Uterus (tissue), 4 donors: Measurements from ENCODE around the gene PACS1. TPM values are rescaled to one million over a fixed set of nuclear protein-coding genes. Genes with fewer than 3 reads are reported as not detected.

Experiments used
- DNase-seq, 2 donors: peaks; one replicate each; pipeline ENCODE4 v3.0.0-alpha.2; 2019 to 2020
- H3K27ac ChIP-seq, 2 donors: fragments of 200-600 bp; sonication (generic); 1 replicate in 1 of 2; 2 replicates in 1 of 2; pipeline ENCODE4 v1.5.1; 2016 to 2018
- H3K27me3 ChIP-seq, 2 donors: fragments of 200-600 bp; sonication (generic); one replicate each; pipeline ENCODE4 v1.5.1; 2018 to 2019; ENCODE audit warnings: control low read depth in 1 of 2
- H3K36me3 ChIP-seq, 2 donors: fragments of 200-600 bp; sonication (generic); one replicate each; pipeline ENCODE4 v1.5.1; 2019; ENCODE audit warnings: control low read depth in 1 of 2
- H3K4me1 ChIP-seq, 2 donors: fragments of 200-600 bp; sonication (generic); one replicate each; pipeline ENCODE4 v1.5.1; 2018 to 2019; ENCODE audit warnings: control low read depth in 1 of 2
- H3K4me3 ChIP-seq, 2 donors: fragments of 200-600 bp; sonication (generic); 1 replicate in 1 of 2; 2 replicates in 1 of 2; pipeline ENCODE4 v1.5.1; 2018 to 2019; ENCODE audit warnings: mild to moderate bottlenecking in 1 of 2
- H3K9me3 ChIP-seq, 2 donors: fragments of 200-600 bp; sonication (generic); one replicate each; pipeline ENCODE4 v1.5.1; 2019; ENCODE audit warnings: control low read depth in 1 of 2
- CTCF ChIP-seq, 4 experiments: fragments of 200-600 bp in 2 of 4; fragments of 450-650 bp in 2 of 4; sonication (generic) in 2 of 4; IDR thresholded peaks; one replicate each; pipeline ENCODE4 v1.5.1; 2016 to 2019; ENCODE audit warnings: antibody characterized with exemption in 4 of 4, mild to moderate bottlenecking in 2 of 4, moderate library complexity in 1 of 4
- POLR2A ChIP-seq, 2 donors: fragments of 450-650 bp; IDR thresholded peaks; one replicate each; pipeline ENCODE4 v1.6.1; 2016; ENCODE audit warnings: antibody characterized with exemption in 2 of 2, mild to moderate bottlenecking in 1 of 2, moderate library complexity in 1 of 2
- intact Hi-C: fragments of 100-400 bp; cut with DNase I; formaldehyde crosslinking; loops from one replicate; pipeline ENCODE4 v1.15.1; 2023; ENCODE audit warnings: low total_unique reads
- total RNA-seq, 4 donors: library from RNA; depleted of rRNA in 3 of 4; stranded (reverse); fragments of >200 nt in 3 of 4; gene quantifications; one replicate each; pipeline versions ENCODE4 v1.1.0 to v1.2.4, GENCODE V29; 2014 to 2023
- donor health status: DM: yes; HTN: yes; CAD: no.

PACS1 gene
- total RNA-seq, 4 donors from 2014 or later = 2.9 to 79.2 (median 57.2) TPM

DNA sequence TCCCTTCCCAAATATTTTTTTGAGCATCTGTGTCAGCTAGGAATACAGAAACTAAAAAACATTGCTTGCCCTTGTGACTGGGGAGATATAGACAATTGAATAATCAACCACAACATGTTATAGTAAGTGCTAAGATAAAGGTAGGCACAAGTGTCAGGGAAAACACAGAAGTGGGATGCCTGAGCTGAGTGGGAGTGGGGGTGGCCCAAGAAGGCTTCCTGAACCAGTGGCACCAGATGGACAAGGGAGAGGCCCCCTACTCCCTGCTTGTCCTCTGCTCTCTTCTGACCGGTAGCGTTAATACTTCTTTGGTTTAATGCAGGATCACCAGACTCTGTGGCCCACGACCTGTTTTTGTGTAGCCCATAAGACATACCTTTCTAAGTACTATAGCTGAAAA is 48.8 kb downstream of the PACS1 start:
- Histone ChIP-seq H3K27me3 (no peaks in the 10 kb centered on the region), H3K27ac (peak overlapping the region in 1 of 2 donors; percentile 23), H3K36me3 (no peaks in the 10 kb centered on the region), H3K9me3 (no peaks in the 10 kb centered on the region), H3K4me1 (peaks cover 0 to 7% of the 10 kb centered on the region in 2 donors), H3K4me3 (no peak overlapping the region)
- no peak for DNase-seq
- no peak for TF ChIP-seq CTCF (IDR thresholded peaks at IDR 0.05)
- TF ChIP-seq POLR2A (IDR thresholded peaks at IDR 0.05) = no peak
- intact Hi-C loops = no loop called here

DNA sequence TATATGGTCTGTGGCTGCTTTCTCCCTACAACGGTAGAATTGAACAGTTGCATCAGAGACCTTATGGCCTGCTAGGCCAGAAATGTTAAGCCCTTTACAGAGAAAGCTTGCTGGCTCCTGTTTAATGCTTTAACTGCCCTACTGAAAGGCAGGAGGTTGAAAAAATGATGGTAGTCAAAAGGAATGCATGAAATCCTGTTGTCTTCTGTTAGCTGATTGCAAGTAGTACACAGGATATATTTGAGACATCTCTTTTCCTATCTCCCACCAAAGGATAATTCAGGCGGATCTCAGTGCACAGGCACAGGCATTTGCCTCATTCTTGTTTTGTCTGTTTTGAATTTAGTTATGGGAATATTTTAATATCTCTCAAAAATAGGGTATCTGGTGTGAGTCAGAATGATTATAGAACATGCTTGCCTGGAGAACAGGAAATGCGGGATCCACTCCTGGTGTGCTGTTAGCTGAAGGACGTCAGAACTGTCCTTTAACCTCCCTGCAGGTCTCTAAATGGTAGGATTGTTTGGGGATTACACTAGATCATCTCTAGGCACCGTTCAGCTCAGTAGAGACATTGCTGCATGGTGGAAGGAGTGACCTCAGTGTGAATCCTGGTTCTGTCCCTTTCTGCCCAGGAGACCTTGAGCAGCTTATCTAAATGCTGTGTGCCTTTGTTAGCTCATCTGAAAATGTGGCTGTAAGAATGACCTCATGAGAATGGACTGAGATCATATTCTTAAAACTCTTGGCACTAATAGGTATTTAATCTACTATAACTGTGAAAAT is 49.5 kb downstream of the PACS1 start:
- DNase-seq = no peak
- H3K36me3 ChIP-seq = no peaks in the 10 kb centered on the region
- H3K27ac ChIP-seq = peak overlapping the region in 1 of 2 donors; percentile 23
- TF ChIP-seq POLR2A (IDR thresholded peaks at IDR 0.05) (no peak), CTCF (IDR thresholded peaks at IDR 0.05) (no peak)
- no peak overlapping the region for H3K4me3 ChIP-seq
- no peaks in the 10 kb centered on the region for H3K27me3 ChIP-seq
- no peaks in the 10 kb centered on the region for H3K9me3 ChIP-seq
- intact Hi-C loops = no loop called here
- peaks cover 0 to 7% of the 10 kb centered on the region in 2 donors for H3K4me1 ChIP-seq

DNA sequence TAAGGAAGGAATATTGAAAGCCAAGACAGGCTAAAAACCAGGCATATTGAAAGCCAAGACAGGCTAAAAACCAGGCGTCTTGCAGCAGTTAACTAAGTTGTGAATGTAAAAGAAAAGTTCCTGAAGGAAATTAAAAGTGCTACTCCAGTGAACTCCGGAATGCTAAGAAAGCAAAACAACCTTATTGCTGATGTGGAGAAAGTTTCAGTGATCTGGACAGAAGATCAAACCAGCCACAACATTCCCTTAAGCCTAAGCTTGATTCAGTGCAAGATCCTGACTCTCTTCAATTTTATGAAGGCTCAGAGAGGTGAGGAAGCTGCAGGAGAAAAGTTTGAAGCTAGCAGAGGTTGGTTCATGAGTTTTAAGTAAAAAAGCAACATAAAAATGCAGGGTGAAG is 51.4 kb downstream of the PACS1 start:
- DNase-seq = no peak
- H3K9me3 ChIP-seq = no peaks in the 10 kb centered on the region
- peaks cover 3 to 7% of the 10 kb centered on the region in 2 donors for H3K4me1 ChIP-seq
- no peak overlapping the region for H3K27ac ChIP-seq
- no peak overlapping the region for H3K4me3 ChIP-seq
- no peaks in the 10 kb centered on the region for H3K36me3 ChIP-seq
- no peaks in the 10 kb centered on the region for H3K27me3 ChIP-seq
- TF ChIP-seq CTCF (IDR thresholded peaks at IDR 0.05) = no peak
- TF ChIP-seq POLR2A (IDR thresholded peaks at IDR 0.05) = no peak
- intact Hi-C loops = no loop called here

- H3K4me3 ChIP-seq = no peak overlapping the region
- intact Hi-C loops = no loop called here
- no peak for DNase-seq
- no peaks in the 10 kb centered on the region for H3K9me3 ChIP-seq
- H3K36me3 ChIP-seq = no peaks in the 10 kb centered on the region
- H3K27ac ChIP-seq = no peak overlapping the region
- peaks cover 6 to 7% of the 10 kb centered on the region in 2 donors for H3K4me1 ChIP-seq
- H3K27me3 ChIP-seq = no peaks in the 10 kb centered on the region
- no peak for TF ChIP-seq CTCF (IDR thresholded peaks at IDR 0.05)
- TF ChIP-seq POLR2A (IDR thresholded peaks at IDR 0.05) = no peak
These were observed 53.8 kb downstream of the PACS1 start for GRCh38 chr11:66123902-66124301.

GRCh38 chr11:66124564-66124963 is 54.5 kb downstream of the PACS1 start:
- H3K27ac ChIP-seq = no peak overlapping the region
- TF ChIP-seq POLR2A (IDR thresholded peaks at IDR 0.05) (no peak), CTCF (IDR thresholded peaks at IDR 0.05) (no peak)
- DNase-seq = no peak
- no peaks in the 10 kb centered on the region for H3K9me3 ChIP-seq
- peaks cover 2 to 6% of the 10 kb centered on the region in 2 donors for H3K4me1 ChIP-seq
- intact Hi-C loops = no loop called here
- no peak overlapping the region for H3K4me3 ChIP-seq
- no peaks in the 10 kb centered on the region for H3K27me3 ChIP-seq
- no peaks in the 10 kb centered on the region for H3K36me3 ChIP-seq
